Stimulated activated CD4-positive, alpha-beta T cell treated with anti-CD3 and anti-CD28 coated beads, Interleukin-15, amount 100 ng/mL, for 24 hours (primary cell): Measurements from ENCODE around the gene WBP4.
"Not testable (repeated sequence)": the region's sequence is repeated elsewhere in the genome, so short reads cannot be mapped to it uniquely, and the experiment has no call there.

Experiments
- DNase-seq: peaks from one replicate; pipeline ENCODE4 v3.0.0-alpha.2; 2020

The WBP4 gene

DNA sequence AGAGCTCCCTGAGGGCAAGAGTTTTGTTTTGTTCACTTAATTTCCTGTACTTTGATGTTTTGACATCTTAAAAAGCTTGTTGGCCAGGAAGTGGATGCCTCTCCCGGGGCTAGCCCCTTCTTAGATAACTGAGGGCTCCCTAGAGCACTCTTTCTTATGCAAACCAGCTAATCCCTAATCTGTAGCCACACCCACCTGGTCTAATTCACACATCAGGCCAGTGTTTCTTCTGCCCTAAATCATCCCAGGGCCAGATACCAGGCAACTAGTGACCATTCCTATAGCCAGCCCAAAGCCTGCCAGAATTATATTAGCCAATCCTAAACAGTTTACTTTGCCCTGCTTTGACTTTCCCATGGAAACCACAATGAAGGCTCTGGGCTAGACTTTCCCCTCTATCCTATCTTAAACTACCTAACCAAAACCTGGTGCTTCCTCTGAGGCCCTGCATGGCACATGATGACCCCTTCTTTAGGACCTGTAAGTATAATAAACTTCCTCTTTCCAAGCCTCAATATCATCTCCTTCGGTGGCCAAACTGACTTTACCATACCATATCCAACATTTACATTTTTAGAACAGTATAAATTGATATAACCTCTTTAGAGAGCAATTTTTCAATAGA lies 24.8 kb downstream of the WBP4 start:
- no peak for DNase-seq

GRCh38 chr13:41095681-41096080 lies 34.4 kb downstream of the WBP4 start:
- DNase-seq = not testable (repeated sequence)

GRCh38 chr13:41098761-41099160 lies 37.5 kb downstream of the WBP4 start:
- no peak for DNase-seq

- no peak for DNase-seq
Measured at GRCh38 chr13:41099986-41100385, 38.7 kb downstream of the WBP4 start.

DNA sequence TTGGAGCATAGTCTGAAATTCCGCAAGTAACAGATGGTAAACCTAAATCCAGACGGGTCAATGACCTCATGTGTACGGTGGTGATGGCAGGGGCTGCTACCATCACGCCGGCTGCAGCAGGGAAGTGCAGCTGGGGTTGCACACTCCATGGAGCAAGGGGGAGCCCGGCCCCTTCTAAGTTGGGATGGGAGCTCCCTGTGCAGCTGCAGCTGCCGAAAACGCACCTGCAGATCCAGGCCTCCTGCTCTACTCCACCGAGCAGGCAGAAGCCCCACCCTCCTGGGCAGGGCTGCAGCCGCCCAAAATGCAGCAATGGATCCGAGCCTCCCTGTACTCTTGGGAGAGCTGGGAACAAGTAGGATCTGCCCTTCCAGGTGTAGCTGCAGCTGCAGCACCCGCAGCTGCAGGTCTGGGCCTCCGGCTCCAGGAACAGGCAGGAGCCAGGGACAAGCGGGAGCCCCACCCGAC lies 45.8 kb downstream of the WBP4 start:
- no peak for DNase-seq

GRCh38 chr13:41107584-41108014 lies 46.3 kb downstream of the WBP4 start:
- no peak for DNase-seq

- no peak for DNase-seq
Measured at GRCh38 chr13:41111454-41111853, 50.1 kb downstream of the WBP4 start.

DNA sequence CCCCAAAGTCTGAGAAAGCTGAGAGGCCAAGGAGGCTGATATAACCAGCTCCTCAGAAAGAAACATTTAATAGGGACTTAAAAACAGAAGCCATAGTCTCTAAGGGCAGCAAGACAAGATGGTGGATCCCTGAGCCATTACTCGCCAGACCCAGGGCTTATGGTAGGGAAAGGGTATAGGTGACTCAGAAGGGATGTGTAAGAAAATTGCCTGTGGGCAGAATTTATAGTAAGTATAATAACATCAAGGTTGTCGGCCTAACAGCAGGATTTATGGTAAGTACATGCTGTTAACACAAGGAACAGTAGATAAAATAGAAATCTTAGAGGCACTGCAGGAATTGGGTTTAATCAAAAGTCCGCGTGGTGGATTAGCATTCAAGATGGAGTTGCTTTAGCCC lies 56.6 kb downstream of the WBP4 start:
- no peak for DNase-seq

GRCh38 chr13:41122838-41123237 lies 61.5 kb downstream of the WBP4 start:
- DNase-seq = no peak

- no peak for DNase-seq
Measured at GRCh38 chr13:41127701-41128100, 66.4 kb downstream of the WBP4 start.

GRCh38 chr13:41130356-41130755 lies 69.0 kb downstream of the WBP4 start:
- DNase-seq = peak; percentile 8

DNA sequence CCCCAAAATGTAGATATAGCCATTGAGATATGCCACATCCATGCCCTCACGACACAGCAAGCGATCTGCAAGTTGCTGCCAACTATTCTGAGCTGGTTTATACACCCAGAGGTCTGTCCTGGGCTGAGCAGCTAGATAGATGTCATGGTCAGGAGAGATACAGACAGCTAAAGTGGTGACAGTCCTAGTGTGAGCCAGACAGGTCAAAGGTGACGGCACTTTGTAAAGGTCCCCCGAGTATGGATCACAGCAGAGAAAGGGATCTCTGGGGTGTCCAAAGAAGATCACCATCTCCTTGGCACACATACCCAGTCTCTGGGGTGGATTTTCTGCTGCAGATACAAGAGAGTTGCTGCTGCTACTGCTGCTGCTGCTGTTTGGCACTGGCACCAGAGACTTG lies 69.9 kb downstream of the WBP4 start:
- not testable (repeated sequence) for DNase-seq

DNA sequence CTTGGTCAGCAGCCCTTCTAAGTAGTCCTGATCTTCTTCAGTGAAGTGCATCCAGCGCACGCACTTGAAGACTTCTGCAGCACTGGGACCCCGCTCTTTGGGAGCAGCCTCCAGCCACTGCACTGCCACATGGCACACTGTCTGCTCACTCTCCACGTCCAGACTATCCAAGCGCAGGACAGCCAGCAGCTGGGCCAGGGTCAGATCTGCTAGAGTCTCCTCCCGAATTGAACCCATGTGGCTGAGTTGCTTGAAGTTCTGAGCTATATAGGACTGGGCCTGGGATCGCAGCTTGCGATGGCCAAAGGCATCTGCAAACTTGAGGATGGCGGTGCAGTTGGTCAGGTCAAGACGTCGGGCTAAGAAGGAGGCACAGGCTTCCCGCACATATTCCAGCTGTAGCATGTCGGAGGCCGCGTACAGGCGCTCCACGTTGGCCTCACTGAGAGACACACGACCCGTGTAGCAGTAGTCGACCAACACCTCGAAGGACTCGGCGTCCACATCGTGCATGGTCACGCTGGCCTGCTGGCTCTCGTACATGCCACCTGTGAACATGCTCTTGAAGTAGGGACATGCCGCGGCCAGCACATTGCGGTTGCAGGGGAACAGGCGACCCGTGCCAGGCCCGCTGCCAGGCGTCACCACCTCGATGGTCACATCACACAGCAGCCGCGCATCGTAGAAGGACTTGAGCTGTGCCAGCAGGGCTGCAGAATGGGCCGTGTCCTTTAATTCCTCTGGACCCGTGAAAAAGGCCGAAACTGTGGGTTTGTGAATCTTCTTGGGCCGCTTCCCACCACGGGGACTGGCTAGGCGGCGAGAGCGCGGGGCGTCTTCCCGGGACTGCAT lies 70.6 kb downstream of the WBP4 start:
- DNase-seq = peak; percentile 3

DNA sequence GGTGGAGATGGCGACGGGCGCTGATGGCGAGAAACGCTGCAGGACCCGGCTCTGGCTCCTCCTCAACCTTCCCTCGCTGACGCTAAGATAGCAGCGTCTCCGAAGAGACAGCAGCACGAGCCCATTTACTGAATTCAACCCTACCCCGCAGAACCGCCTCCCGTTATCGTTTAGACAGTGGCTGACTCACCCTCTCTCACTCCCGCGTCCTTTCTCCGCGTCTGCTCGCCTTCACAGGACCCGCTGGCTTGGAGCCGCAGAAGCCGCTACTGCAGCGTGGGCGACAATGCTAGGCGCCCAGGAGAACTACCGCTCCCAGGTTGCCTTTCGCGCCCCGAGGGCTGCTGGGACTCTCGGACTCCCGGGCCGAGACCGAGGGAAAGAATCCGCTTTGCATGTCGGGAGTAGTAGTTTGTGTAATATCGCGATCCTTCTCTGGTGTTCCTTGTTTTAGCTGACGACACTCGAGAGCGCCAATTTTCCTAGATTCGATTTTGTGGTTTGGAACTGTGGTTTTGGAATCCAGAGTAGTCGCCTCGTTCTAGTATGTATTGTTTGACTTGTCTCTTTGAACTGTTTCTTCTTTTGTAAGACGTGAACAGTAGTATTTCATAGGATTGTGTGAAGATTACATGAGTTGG lies 71.3 kb downstream of the WBP4 start, which contains the start of gene KBTBD6:
KBTBD6 (minus strand) TSS at position 291 of the 641 bp plus-strand sequence. CDS start 291 bp downstream, outside the sequence.
- DNase-seq = peak; percentile 98
